Natural killer cell treated with Interleukin-12 subunit alpha and Interleukin-12 subunit beta and Interleukin-15 and Interleukin-18, amount 100 ng/mL, for 72 hours (primary cell): Measurements from ENCODE around the gene DTNB. TPM values are rescaled to one million over a fixed set of nuclear protein-coding genes. Genes with fewer than 3 reads are reported as not detected.
A peak's percentile ranks its signal among the peaks of the same experiment; 100 is the strongest.
"Not testable (repeated sequence)": the region's sequence is repeated elsewhere in the genome, so short reads cannot be mapped to it uniquely, and the experiment has no call there.

Experiments used
- ATAC-seq, 2 donors: fragments of 150-1000 bp; cut with Tn5 transposase in 1 of 2; sonication (Bioruptor Pico), chemical (Tn5 transposase) in 1 of 2; 2 replicates each; pipeline ENCODE4 v1.10.0; 2021
- DNase-seq: peaks from one replicate; pipeline ENCODE4 v3.0.0; 2022; ENCODE audit warnings: low spot score
- H3K27ac Mint-ChIP-seq, 2 donors: 1 replicate in 1 of 2; 2 replicates in 1 of 2; pipeline ENCODE4 v1.8.0; 2022; ENCODE audit warnings: mixed read lengths in 2 of 2, mild to moderate bottlenecking in 1 of 2, moderate library complexity in 1 of 2
- H3K27me3 Mint-ChIP-seq, 2 donors: 1 replicate in 1 of 2; 2 replicates in 1 of 2; pipeline ENCODE4 v1.8.0; 2022; ENCODE audit warnings: mixed read lengths in 2 of 2
- H3K36me3 Mint-ChIP-seq: one replicate; pipeline ENCODE4 v1.8.0; 2022; ENCODE audit warnings: mixed read lengths
- H3K4me1 Mint-ChIP-seq, 2 donors: 1 replicate in 1 of 2; 2 replicates in 1 of 2; pipeline ENCODE4 v1.8.0; 2022; ENCODE audit warnings: low read depth in 2 of 2, mixed read lengths in 2 of 2, mild to moderate bottlenecking in 1 of 2
- H3K4me3 Mint-ChIP-seq: one replicate; pipeline ENCODE4 v1.8.0; 2022; ENCODE audit warnings: mixed read lengths
- H3K9me3 Mint-ChIP-seq: 2 replicates; pipeline ENCODE4 v1.8.0; 2022; ENCODE audit warnings: mixed read lengths
- total RNA-seq, 2 donors: library from RNA; stranded (reverse); gene quantifications; one replicate each; pipeline ENCODE4 v1.2.3, GENCODE V29; 2022

Gene DTNB
- total RNA-seq, 2 donors from 2014 or later = 5.3 to 18.9 TPM

- Mint-ChIP-seq H3K9me3 (no peaks in the 10 kb centered on the region), H3K27me3 (no peaks in the 10 kb centered on the region), H3K4me3 (no peak overlapping the region), H3K4me1 (peaks cover 8 to 18% of the 10 kb centered on the region in 2 donors), H3K36me3 (no peaks in the 10 kb centered on the region), H3K27ac (peak overlapping the region in 1 of 2 donors; percentile 14)
- DNase-seq (no peak), ATAC-seq (no peak)
Observed at GRCh38 chr2:25551316-25551715, 122.1 kb downstream of the DTNB start.

GRCh38 chr2:25549571-25549970 lies 123.8 kb downstream of the DTNB start:
- H3K4me1 Mint-ChIP-seq = peaks cover 8 to 15% of the 10 kb centered on the region in 2 donors
- H3K36me3 Mint-ChIP-seq, ATAC-seq, H3K4me3 Mint-ChIP-seq, H3K27ac Mint-ChIP-seq, H3K9me3 Mint-ChIP-seq, H3K27me3 Mint-ChIP-seq, DNase-seq: not testable (repeated sequence)

GRCh38 chr2:25548601-25549000 lies 124.8 kb downstream of the DTNB start:
- Mint-ChIP-seq H3K27me3 (no peaks in the 10 kb centered on the region), H3K36me3 (no peaks in the 10 kb centered on the region), H3K27ac (no peak overlapping the region), H3K4me3 (no peak overlapping the region), H3K4me1 (peaks cover 8 to 15% of the 10 kb centered on the region in 2 donors), H3K9me3 (no peaks in the 10 kb centered on the region)
- no peak for DNase-seq
- no peak for ATAC-seq

GRCh38 chr2:25546852-25547251 lies 126.5 kb downstream of the DTNB start:
- H3K4me3 Mint-ChIP-seq = no peak overlapping the region
- H3K27ac Mint-ChIP-seq = no peak overlapping the region
- H3K27me3 Mint-ChIP-seq = no peaks in the 10 kb centered on the region
- ATAC-seq = no peak
- H3K4me1 Mint-ChIP-seq = peaks cover 3 to 8% of the 10 kb centered on the region in 2 donors
- H3K36me3 Mint-ChIP-seq = no peaks in the 10 kb centered on the region
- no peak for DNase-seq
- H3K9me3 Mint-ChIP-seq = no peaks in the 10 kb centered on the region

- H3K4me1 Mint-ChIP-seq = peaks cover under 1 to 1% of the 10 kb centered on the region in 2 donors
- H3K4me3 Mint-ChIP-seq = no peak overlapping the region
- H3K36me3 Mint-ChIP-seq = no peaks in the 10 kb centered on the region
- H3K9me3 Mint-ChIP-seq = no peaks in the 10 kb centered on the region
- H3K27ac Mint-ChIP-seq = no peak overlapping the region
- DNase-seq = no peak
- no peaks in the 10 kb centered on the region for H3K27me3 Mint-ChIP-seq
- no peak for ATAC-seq
Observed at GRCh38 chr2:25545899-25546298, 127.5 kb downstream of the DTNB start.

GRCh38 chr2:25544445-25544844 lies 128.9 kb downstream of the DTNB start:
- Mint-ChIP-seq H3K27ac (no peak overlapping the region), H3K4me3 (no peak overlapping the region), H3K27me3 (no peaks in the 10 kb centered on the region), H3K36me3 (no peaks in the 10 kb centered on the region), H3K9me3 (no peaks in the 10 kb centered on the region), H3K4me1 (no peaks in the 10 kb centered on the region)
- ATAC-seq = no peak
- DNase-seq = no peak

GRCh38 chr2:25543939-25544338 lies 129.4 kb downstream of the DTNB start:
- ATAC-seq = no peak
- H3K9me3 Mint-ChIP-seq = no peaks in the 10 kb centered on the region
- no peaks in the 10 kb centered on the region for H3K4me1 Mint-ChIP-seq
- DNase-seq = no peak
- H3K27ac Mint-ChIP-seq = no peak overlapping the region
- H3K36me3 Mint-ChIP-seq = no peaks in the 10 kb centered on the region
- H3K4me3 Mint-ChIP-seq = no peak overlapping the region
- H3K27me3 Mint-ChIP-seq = no peaks in the 10 kb centered on the region

GRCh38 chr2:25541378-25541777 lies 132.0 kb downstream of the DTNB start:
- no peaks in the 10 kb centered on the region for H3K36me3 Mint-ChIP-seq
- H3K27me3 Mint-ChIP-seq = no peaks in the 10 kb centered on the region
- no peaks in the 10 kb centered on the region for H3K9me3 Mint-ChIP-seq
- H3K4me1 Mint-ChIP-seq = no peaks in the 10 kb centered on the region
- DNase-seq = no peak
- ATAC-seq = no peak
- no peak overlapping the region for H3K27ac Mint-ChIP-seq
- H3K4me3 Mint-ChIP-seq = no peak overlapping the region

- ATAC-seq (no peak), DNase-seq (no peak)
- Mint-ChIP-seq H3K4me1 (no peaks in the 10 kb centered on the region), H3K4me3 (no peak overlapping the region), H3K27me3 (no peaks in the 10 kb centered on the region), H3K27ac (no peak overlapping the region), H3K36me3 (no peaks in the 10 kb centered on the region), H3K9me3 (no peaks in the 10 kb centered on the region)
Observed at GRCh38 chr2:25539136-25539535, 134.2 kb downstream of the DTNB start.

GRCh38 chr2:25537526-25537925 lies 135.9 kb downstream of the DTNB start:
- Mint-ChIP-seq H3K27me3 (no peaks in the 10 kb centered on the region), H3K4me3 (no peak overlapping the region), H3K36me3 (no peaks in the 10 kb centered on the region), H3K4me1 (no peaks in the 10 kb centered on the region), H3K27ac (no peak overlapping the region), H3K9me3 (no peaks in the 10 kb centered on the region)
- DNase-seq (no peak), ATAC-seq (no peak)

- not testable (repeated sequence) for H3K36me3 Mint-ChIP-seq, H3K4me1 Mint-ChIP-seq, H3K27me3 Mint-ChIP-seq, H3K27ac Mint-ChIP-seq, H3K9me3 Mint-ChIP-seq, ATAC-seq, H3K4me3 Mint-ChIP-seq, DNase-seq
Observed at GRCh38 chr2:25535411-25536289, 137.7 kb downstream of the DTNB start.

- DNase-seq, H3K9me3 Mint-ChIP-seq, H3K27me3 Mint-ChIP-seq, ATAC-seq, H3K4me1 Mint-ChIP-seq, H3K36me3 Mint-ChIP-seq, H3K4me3 Mint-ChIP-seq, H3K27ac Mint-ChIP-seq: not testable (repeated sequence)
Observed at GRCh38 chr2:25534937-25535336, 138.4 kb downstream of the DTNB start.

- Mint-ChIP-seq H3K36me3 (no peaks in the 10 kb centered on the region), H3K27me3 (no peaks in the 10 kb centered on the region), H3K4me3 (no peak overlapping the region), H3K27ac (no peak overlapping the region), H3K4me1 (no peaks in the 10 kb centered on the region), H3K9me3 (no peaks in the 10 kb centered on the region)
- DNase-seq (no peak), ATAC-seq (no peak)
Observed at GRCh38 chr2:25534455-25534854, 138.9 kb downstream of the DTNB start.

GRCh38 chr2:25533771-25534170 lies 139.6 kb downstream of the DTNB start:
- not testable (repeated sequence) for H3K9me3 Mint-ChIP-seq, H3K4me3 Mint-ChIP-seq, ATAC-seq, DNase-seq, H3K27me3 Mint-ChIP-seq, H3K4me1 Mint-ChIP-seq, H3K27ac Mint-ChIP-seq, H3K36me3 Mint-ChIP-seq

GRCh38 chr2:25532521-25532920 lies 140.9 kb downstream of the DTNB start:
- H3K27me3 Mint-ChIP-seq = no peaks in the 10 kb centered on the region
- ATAC-seq = no peak
- DNase-seq = no peak
- no peaks in the 10 kb centered on the region for H3K36me3 Mint-ChIP-seq
- H3K4me3 Mint-ChIP-seq = no peak overlapping the region
- H3K4me1 Mint-ChIP-seq = no peaks in the 10 kb centered on the region
- no peak overlapping the region for H3K27ac Mint-ChIP-seq
- no peaks in the 10 kb centered on the region for H3K9me3 Mint-ChIP-seq
